IPS-11a (cell line): ENCODE results near the gene EPS8L3.
"Not testable (repeated sequence)": the region's sequence is repeated elsewhere in the genome, so short reads cannot be mapped to it uniquely, and the experiment has no call there.

ENCODE experiments used
- H3K4me3 ChIP-seq: one replicate; pipeline ENCODE4 v1.5.1; 2013; ENCODE audit warnings: low read depth, low read length, control low read depth

EPS8L3 gene

DNA sequence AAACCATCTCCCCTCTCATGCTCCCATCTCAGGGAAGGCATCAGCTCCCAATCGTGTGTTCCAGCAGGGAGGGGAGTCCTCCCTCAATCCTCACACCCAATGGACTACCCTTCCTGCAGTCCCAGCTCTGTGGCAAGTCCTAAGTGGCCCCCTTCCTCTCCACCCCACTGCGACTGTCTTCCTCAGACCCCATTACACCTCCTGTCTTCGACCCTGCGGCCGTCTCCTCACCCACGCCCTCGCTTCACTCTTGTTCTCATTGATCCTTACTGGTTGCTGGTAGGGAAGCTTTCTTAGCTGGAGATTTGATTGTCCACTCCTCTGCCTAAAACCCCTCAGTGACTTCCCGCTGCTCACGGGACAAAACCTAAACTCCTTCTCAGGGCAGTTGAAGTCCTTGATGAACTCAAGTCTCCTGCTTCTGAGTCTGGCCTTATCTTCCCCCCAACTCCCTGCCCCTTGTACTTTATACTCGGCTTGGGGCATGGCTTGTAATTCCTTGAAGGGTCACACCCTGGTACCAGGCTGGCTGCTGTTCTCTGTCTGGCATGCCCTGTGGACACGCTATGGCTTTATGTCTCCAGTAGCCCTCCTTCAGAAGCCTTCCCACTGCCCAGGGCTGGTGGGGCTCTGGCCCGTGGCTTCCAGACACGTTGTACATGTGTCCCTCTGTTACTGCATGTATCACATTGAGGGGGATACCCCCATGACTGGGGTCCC, 2.3 kb upstream of the EPS8L3 start:
- no peak overlapping the region for H3K4me3 ChIP-seq

GRCh38 chr1:109765483-109765815, 1.7 kb upstream of the EPS8L3 start:
- H3K4me3 ChIP-seq = no peak overlapping the region

- H3K4me3 ChIP-seq = no peak overlapping the region
Observed at GRCh38 chr1:109764561-109765482, 1.1 kb upstream of the EPS8L3 start.

DNA sequence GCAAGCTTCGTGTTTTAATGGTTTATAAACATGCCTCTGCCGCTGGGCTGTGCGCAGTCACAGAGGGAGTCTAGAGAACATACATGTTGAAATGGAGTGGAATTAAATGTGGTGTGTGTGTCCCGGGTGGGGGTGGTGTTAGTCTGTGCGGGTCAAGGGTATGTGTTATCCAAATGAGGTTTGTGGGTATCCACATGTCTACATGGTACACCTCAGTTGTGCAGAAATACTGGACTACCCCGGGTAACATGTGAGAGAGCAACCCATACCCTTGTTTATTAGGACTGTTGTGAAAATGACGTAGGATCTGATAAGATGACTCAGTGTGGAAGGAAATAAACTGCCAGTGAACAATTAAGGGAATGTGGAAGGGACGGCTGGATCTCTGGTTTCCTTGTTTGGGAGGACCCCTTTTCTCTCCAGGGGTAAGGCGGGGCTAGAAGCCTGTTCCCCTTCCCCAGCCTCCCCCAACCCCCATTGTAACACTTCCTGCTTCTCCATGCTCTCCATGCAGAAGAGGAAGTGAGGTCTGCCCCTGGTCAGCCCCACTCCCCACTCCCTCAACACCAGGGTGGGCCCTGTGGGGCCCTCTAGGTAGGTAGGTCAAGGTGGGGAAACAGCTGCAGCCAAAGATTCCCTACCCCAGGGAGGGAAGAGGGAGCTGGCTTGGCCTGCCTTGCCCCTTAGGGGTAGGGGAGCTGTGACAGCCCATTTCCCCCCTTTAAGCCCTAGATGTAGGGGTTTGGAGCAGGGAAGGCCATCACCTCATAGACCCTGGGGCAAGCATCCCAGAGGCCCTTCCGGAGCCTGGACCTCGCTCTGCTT, 690 bp downstream of the EPS8L3 start:
- no peak overlapping the region for H3K4me3 ChIP-seq

- H3K4me3 ChIP-seq = no peak overlapping the region
Observed at GRCh38 chr1:109762039-109762585, 1.6 kb downstream of the EPS8L3 start.

DNA sequence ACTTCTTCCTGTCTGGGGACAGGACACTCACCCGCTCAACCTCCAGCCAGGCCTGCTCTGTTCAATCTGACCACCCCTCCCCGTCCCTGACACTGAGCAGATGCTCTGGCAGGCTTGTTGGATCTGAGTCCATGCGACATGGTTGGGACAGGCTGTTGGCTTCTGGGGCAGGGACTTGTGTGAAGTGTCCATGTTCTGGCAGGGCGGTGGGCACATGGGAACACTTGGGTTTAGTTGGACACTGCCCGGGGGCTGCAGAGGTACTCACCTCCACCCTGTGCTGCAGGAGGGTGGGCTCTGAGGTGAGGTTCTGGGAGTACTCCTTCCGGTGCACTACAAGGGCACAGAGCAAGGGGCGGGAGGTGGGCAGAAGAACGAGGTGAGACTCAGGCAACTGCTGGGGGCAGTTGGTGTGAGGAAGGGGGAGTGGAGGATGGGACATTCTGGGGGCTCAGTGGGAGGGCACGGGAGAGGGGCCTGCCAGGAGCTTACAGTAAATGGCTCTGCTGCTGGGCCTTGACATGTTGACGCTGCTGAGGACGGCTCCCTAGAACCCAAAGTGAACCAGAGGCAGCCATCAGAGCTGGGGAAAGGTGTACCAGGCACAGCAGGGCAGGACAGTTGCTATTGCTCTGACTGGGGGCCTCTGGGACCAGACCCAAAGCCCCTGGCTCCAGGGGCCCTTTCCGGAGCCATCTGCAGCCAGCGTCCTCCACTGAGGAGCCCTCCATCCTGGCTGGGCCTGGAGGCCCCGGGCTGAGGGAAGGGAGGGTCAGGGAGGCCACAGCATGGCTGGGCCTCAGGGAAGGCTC, 2.3 kb downstream of the EPS8L3 start:
- no peak overlapping the region for H3K4me3 ChIP-seq

DNA sequence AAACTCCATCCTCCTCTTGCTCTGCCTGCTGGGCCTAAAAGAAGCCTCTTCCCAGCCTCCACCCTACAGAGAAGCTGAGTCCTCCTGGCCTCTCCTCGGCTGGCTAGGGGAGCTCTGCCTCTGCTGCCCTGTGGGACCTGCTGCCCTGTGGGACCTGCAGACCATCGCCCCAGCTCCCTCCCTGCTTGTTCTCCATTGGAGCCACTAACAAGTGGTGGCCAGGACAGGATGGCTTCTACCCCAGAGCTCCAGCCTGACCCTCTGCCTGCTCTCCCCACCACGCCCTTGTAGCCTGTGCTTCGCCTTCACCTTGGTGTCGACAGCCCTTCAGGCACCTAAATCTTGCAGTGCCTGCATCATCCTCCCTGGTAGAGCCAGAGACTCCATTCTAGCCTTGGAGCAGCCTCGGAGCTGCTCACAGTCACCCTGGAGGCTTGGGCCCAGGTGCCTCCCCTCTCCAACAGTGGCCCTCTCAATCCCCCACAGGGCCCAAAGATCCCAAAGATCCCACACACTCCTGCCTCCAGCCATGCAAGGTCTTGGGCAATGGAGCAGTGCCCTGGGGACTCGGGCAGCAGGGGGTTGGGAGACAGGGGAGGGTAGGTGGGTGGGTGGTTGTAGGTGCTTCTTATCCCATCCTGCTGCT, 3.0 kb downstream of the EPS8L3 start:
- H3K4me3 ChIP-seq = no peak overlapping the region

- H3K4me3 ChIP-seq = no peak overlapping the region
Observed at GRCh38 chr1:109759513-109760334, 4.0 kb downstream of the EPS8L3 start.

DNA sequence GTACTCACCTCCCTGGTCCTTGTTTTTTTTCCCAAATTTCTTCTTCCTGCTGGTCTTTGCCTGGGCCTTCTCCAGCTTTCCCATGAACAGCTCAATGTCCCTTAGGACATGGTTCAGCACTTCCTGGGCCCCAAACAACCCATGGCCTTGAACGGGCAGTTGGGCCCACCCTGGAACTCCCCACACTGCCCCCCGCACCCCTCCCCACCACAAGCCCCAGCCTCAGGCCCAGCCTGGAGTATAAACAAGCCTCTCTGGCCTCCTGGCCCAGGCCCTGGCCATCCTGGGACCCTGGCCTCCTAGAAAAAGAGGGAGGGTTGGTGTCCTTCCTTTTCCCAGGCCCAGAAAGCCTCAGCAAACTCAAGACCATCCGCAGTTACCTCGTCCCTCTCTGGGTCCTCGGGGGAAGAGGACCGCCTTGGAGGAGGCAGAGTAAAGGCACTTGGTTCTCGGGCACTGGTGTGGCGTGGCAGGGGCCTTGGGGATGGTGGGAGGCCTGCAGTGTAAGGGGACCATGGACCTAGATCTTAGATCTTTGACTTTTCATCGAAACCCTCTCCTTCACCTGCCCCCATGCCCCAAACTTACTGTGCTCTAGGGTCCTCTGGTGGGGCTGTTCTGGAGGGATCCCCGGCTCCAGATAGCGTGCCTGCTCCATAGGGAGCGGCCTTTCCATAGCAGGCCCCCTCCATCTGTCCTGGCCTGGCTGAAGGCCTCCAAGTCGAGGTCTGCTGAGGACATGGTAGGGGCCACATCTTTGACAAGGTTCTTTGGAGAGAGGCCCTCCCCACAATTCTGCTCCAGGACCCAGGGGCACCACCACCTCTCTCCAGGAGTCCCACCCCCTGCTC, 5.6 kb downstream of the EPS8L3 start:
- H3K4me3 ChIP-seq = no peak overlapping the region

DNA sequence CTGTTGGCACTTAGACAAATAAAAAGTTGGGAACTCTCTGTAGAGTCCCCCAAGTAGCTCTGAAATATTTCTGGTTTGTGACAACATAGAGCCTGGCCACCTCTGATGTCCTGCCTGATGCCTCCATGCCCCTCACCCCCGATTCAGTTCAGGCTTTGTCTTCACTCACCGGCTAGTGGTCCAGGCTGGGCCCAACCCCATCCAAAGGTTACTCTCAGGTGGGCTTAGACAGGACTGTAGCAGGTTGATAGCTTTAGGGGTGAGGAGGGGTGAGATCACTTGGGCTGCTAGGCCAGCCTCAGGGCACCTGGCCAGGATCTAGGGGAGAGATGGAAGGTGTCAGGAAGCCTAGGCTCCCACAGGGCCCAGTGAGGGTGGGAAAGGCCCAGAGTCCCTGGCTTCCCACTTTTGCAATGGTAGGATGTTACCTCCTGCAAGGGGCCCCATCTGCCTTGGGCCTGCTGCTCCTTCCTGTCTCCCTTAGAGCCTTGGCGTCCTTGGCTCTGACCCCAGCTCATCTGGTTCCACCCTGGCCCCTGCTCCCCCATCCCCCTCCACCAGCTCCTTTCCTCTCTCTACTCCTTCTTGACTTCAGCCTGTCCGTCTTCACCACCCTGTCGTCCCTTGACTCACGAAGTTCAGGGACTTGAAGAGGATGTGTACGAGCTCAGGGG, 6.7 kb downstream of the EPS8L3 start:
- no peak overlapping the region for H3K4me3 ChIP-seq

DNA sequence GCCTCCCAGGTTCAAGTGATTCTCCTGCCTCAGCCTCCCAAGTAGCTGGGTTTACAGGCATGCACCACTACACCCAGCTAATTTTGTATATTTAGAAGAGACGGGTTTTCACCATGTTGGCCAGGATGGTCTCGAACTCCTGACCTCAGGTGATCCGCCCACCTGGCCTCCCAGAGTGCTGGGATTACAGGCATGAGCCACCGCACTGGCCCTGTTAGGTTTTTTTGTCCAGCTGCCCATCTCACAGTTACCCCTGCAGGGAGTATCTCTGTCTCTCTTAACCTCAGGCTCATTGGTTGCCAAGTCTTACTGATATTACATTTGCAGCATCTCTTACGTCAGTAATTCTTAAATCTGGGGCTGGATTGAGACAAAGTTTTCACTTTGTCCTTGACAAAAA, 7.4 kb downstream of the EPS8L3 start:
- H3K4me3 ChIP-seq = not testable (repeated sequence)

- no peak overlapping the region for H3K4me3 ChIP-seq
Observed at GRCh38 chr1:109754738-109755137, 9.0 kb downstream of the EPS8L3 start.

DNA sequence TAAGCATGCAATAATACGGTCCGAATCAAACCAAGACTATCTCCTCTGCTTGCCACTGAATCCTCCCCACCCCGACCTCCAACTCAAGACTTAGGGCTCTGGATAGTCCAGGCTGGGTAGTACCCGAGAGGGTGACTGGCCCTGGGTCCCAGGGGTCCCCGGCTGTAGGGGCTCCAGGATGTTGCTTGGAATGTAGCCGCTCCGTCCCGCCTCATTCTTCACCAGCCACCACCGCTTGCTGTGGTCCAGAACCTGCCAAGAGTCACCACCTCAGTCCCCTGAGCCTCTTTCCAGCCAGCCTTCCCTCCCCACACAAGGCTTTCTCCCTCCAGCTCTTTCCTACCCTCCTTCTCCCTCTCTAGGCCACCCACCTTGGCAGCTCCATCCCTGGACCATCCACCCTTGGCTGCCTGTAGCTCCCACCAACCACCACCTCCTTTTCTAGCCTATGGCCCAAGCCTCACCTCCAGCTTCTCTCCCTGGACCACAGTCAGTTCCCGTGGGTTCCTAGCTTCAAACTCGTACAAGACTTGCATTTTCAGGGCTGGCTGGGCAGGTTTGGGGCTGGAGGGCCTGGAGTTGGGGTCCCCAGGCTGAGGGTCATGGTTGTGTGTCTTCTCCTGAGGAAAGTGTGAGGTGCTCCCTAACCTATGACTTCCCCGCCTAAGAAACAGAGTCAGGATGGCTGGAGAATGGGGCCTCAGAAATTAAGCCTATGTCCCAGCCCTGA, 12.0 kb downstream of the EPS8L3 start:
- no peak overlapping the region for H3K4me3 ChIP-seq

- no peak overlapping the region for H3K4me3 ChIP-seq
Observed at GRCh38 chr1:109750920-109751319, 12.8 kb downstream of the EPS8L3 start.

DNA sequence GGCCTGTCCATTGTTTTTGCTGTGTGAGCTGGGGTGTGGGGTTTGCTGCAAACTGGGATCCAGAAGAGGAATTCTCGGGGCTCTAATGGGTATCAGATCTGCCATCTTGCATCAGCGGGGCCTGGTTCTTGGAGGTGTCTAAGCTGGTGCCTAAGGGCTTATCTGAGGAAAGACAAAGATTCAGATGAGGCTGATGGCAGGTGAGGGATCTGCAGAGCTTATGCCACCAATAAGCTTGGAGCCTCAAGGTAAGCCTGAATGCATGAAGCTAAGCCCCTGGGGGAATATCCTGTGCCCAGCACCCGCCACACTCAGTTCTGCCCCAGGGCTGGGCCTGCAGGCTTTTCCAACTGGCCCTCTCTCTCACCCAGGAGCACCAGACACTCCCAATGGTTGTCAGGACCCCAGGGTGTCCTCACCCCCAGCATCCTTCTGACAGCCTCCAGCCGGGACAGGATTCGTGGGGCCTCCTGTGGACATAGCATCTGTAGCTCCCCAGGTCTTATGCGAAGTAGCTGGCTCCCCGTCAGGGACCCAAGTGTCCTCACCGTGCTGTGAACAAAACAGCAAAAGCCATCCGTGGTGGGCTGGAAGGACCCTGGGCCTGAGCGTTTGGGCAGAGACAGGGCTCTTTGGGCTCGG, 13.4 kb downstream of the EPS8L3 start:
- H3K4me3 ChIP-seq = no peak overlapping the region

DNA sequence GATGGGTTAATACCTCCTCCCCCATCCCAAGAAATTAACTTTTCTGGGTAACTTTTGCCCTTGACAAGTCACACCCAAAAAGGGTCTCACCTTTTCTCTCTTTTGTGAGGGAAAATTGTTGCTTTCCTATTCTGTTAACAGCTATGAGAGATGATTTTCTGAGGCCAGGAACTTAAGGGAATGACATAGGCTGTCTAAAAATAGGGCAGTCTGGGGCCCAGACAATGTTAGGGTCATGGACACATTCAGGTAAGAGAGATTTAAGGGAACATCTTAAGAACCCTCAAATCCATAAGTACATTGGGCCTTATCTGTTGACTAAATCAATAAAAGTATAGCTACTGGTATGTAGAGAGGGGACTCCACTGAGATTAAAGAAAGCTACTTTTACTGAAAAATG, 14.5 kb downstream of the EPS8L3 start:
- no peak overlapping the region for H3K4me3 ChIP-seq
